ENCODE measurements around the gene ST7. TPM values are rescaled to one million over a fixed set of nuclear protein-coding genes. Genes with fewer than 3 reads are reported as not detected.

Gene ST7
- total RNA-seq, 1 experiment from 2014 or later, result 12.9 TPM

GRCh38 chr7:117067340-117067739 is 114.0 kb downstream of the ST7 start:
- H2BK5ac ChIP-seq (ENCODE audit: insufficient read length, low read length), result no peak overlapping the region
- H4K8ac ChIP-seq (replicated peaks; ENCODE audit: insufficient read length, low read depth, low read length), result no peak overlapping the region
- H2BK20ac ChIP-seq (ENCODE audit: low read depth, low read length, poor library complexity, severe bottlenecking), result no peak overlapping the region
- H3K23me2 ChIP-seq (ENCODE audit: insufficient read length, low read depth, low read length, poor library complexity, severe bottlenecking), result no peaks in the 10 kb centered on the region
- no peak overlapping the region for H3K27ac ChIP-seq (ENCODE audit: insufficient read length, low read depth, low read length)
- no peaks in the 10 kb centered on the region for H3K27me3 ChIP-seq (ENCODE audit: insufficient read depth, low read length)
- peaks cover 13 to 24% of the 10 kb centered on the region in 2 experiments for H3K4me1 Mint-ChIP-seq
- no peak overlapping the region for H3T11ph ChIP-seq (ENCODE audit: low read length)
- no peak overlapping the region for H4K91ac ChIP-seq (ENCODE audit: insufficient read length, low read depth, low read length)
- H3K79me1 ChIP-seq (ENCODE audit: insufficient read depth, low read depth, low read length, poor library complexity, severe bottlenecking), result no peaks in the 10 kb centered on the region
- H3K4me3 Mint-ChIP-seq, result no peak overlapping the region
- H2BK15ac ChIP-seq (ENCODE audit: low read depth, low read length), result no peak overlapping the region
- no peak overlapping the region for H4K5ac ChIP-seq (ENCODE audit: insufficient read length, low read depth, low read length)
- no peaks in the 10 kb centered on the region for H3K79me2 ChIP-seq (ENCODE audit: insufficient read depth, low read length)
- H2BK120ac ChIP-seq (ENCODE audit: low read depth, low read length, poor library complexity, severe bottlenecking), result no peak overlapping the region
- no CpG with 5 or more reads among the region's 1 CpG for WGBS (ENCODE audit: extremely low coverage, insufficient read length, low lambda C conversion rate)
- H3K9me3 Mint-ChIP-seq, result no peaks in the 10 kb centered on the region
- H4K20me1 ChIP-seq (ENCODE audit: control insufficient read depth, insufficient read depth, insufficient read length), result no peaks in the 10 kb centered on the region
- no peak overlapping the region for H3K18ac ChIP-seq (ENCODE audit: insufficient read length, low read depth, low read length)
- H3K4me1 ChIP-seq (ENCODE audit: insufficient read depth, low read length), result peaks cover 4% of the 10 kb centered on the region; the same call in 1 of the 2 replicates
- H3K9me3 ChIP-seq (ENCODE audit: control insufficient read depth, low read depth, low read length), result no peaks in the 10 kb centered on the region
- no peaks in the 10 kb centered on the region for H3K27me3 Mint-ChIP-seq (ENCODE audit: low read depth)
- H3K56ac ChIP-seq (ENCODE audit: insufficient read length, low read depth, low read length), result no peak overlapping the region
- H2BK12ac ChIP-seq (ENCODE audit: insufficient read length, low read depth, low read length), result no peak overlapping the region
- H3K4ac ChIP-seq (ENCODE audit: low read depth, low read length), result no peak overlapping the region
- no peak overlapping the region for H3K4me2 ChIP-seq (ENCODE audit: insufficient read depth, insufficient read length, low read length)
- no peak for DNase-seq
- H2AFZ ChIP-seq (ENCODE audit: low read length), result no peak overlapping the region
- no peak overlapping the region for H2AK5ac ChIP-seq (ENCODE audit: insufficient read length, low read length)
- no peak overlapping the region for H3K9ac ChIP-seq (ENCODE audit: extremely low read depth, insufficient read length, low read length)
- H3K14ac ChIP-seq (ENCODE audit: insufficient read depth, low read length), result no peak overlapping the region
- H3K36me3 Mint-ChIP-seq (ENCODE audit: insufficient read depth in 1 of 3, low read depth in 3 of 3), result no peaks in the 10 kb centered on the region
- no peak for TF ChIP-seq CTCF (conservative IDR thresholded peaks at IDR 0.05)
- H3K23ac ChIP-seq (ENCODE audit: insufficient read length, low read depth, low read length), result no peak overlapping the region
- H3K27ac Mint-ChIP-seq, result peak overlapping the region in 2 of 3 experiments; percentile 3 to 8; a peak in 2 of 7 replicates
